IMR-90 (cell line): ENCODE data around the gene SCN1B. TPM values are rescaled to one million over a fixed set of nuclear protein-coding genes. Genes with fewer than 3 reads are reported as not detected.

Experiments
- ATAC-seq: fragments of 200-7000 bp; cut with Tn5 transposase; 2 replicates; pipeline ENCODE4 v1.9.1; 2020; ENCODE audit warnings: low read depth, mild to moderate bottlenecking, moderate library complexity
- BruUV-seq: library from RNA; stranded (reverse); fragments of 400-500 nt; replicated peaks from 2 replicates; lab custom pipeline; 2021; lab: Mats Ljungman, UMichigan
- CTCF ChIA-PET: fragments of 300-600 bp; formaldehyde crosslinking; extraction: SDS; loops from one replicate; lab custom pipeline; 2021; ENCODE audit warnings: antibody characterized with exemption; lab: Yijun Ruan, JAX
- POLR2A ChIA-PET: fragments of 300-600 bp; sonication (Branson Sonifier 250); formaldehyde crosslinking; loops from one replicate; lab custom pipeline; 2022; ENCODE audit warnings: antibody characterized with exemption; ENCODE audit not compliant: unreplicated experiment; lab: Charles Lee
- DNase-seq: peaks from one replicate; pipeline ENCODE4 v3.0.0; 2013
- H2AFZ ChIP-seq: replicated peaks from 2 replicates; pipeline ENCODE3; 2013; ENCODE audit warnings: low read length, mild to moderate bottlenecking; ENCODE audit not compliant: poor library complexity
- H2AK5ac ChIP-seq: 2 replicates; pipeline ENCODE4 v1.6.1; 2013; ENCODE audit warnings: low read depth, low read length, inconsistent platforms
- H2AK9ac ChIP-seq: replicated peaks from 2 replicates; pipeline ENCODE3; 2013; ENCODE audit warnings: mild to moderate bottlenecking, low read depth, low read length, moderate library complexity; ENCODE audit not compliant: poor library complexity
- H2BK120ac ChIP-seq: 2 replicates; pipeline ENCODE4 v1.6.1; 2013; ENCODE audit warnings: low read depth, low read length, inconsistent platforms
- H2BK15ac ChIP-seq: 3 replicates; pipeline ENCODE4 v1.6.1; 2013; ENCODE audit warnings: low read depth, low read length, inconsistent platforms
- H2BK20ac ChIP-seq: 2 replicates; pipeline ENCODE4 v1.6.1; 2013; ENCODE audit warnings: low read depth, mild to moderate bottlenecking, inconsistent platforms, low read length, moderate library complexity
- H2BK5ac ChIP-seq: 2 replicates; pipeline ENCODE4 v1.6.1; 2013; ENCODE audit warnings: mild to moderate bottlenecking, low read depth, low read length, inconsistent platforms; ENCODE audit not compliant: poor library complexity, severe bottlenecking
- H3K14ac ChIP-seq: replicated peaks from 2 replicates; pipeline ENCODE4 v1.6.1; 2013; ENCODE audit warnings: low read depth, low read length, inconsistent platforms
- H3K18ac ChIP-seq: 2 replicates; pipeline ENCODE4 v1.6.1; 2013; ENCODE audit warnings: low read depth, low read length, control low read depth
- H3K23ac ChIP-seq: 2 replicates; pipeline ENCODE4 v1.6.1; 2013; ENCODE audit warnings: low read depth, low read length, inconsistent platforms
- H3K27ac ChIP-seq: 2 replicates; pipeline ENCODE4 v1.5.1; 2013; ENCODE audit warnings: mild to moderate bottlenecking, control low read depth, low read length; ENCODE audit not compliant: insufficient read depth
- H3K27me3 ChIP-seq: 2 replicates; pipeline ENCODE4 v1.6.1; 2013; ENCODE audit warnings: low read length; ENCODE audit not compliant: control insufficient read depth, insufficient read depth
- H3K36me3 ChIP-seq: 2 replicates; pipeline ENCODE4 v1.6.1; 2013; ENCODE audit warnings: low read length, mixed read lengths; ENCODE audit not compliant: control insufficient read depth, insufficient read depth
- H3K4ac ChIP-seq: 2 replicates; pipeline ENCODE4 v1.6.1; 2013; ENCODE audit warnings: low read depth, low read length, inconsistent platforms
- H3K4me1 ChIP-seq: 2 replicates; pipeline ENCODE4 v1.6.1; 2013; ENCODE audit warnings: low read length, mixed read lengths; ENCODE audit not compliant: control insufficient read depth, insufficient read depth
- H3K4me2 ChIP-seq: 2 replicates; pipeline ENCODE4 v1.6.1; 2013; ENCODE audit warnings: low read depth, mild to moderate bottlenecking, control low read depth, low read length, moderate library complexity
- H3K4me3 ChIP-seq: 2 replicates; pipeline ENCODE4 v1.5.1; 2013; ENCODE audit warnings: low read depth, mild to moderate bottlenecking, control low read depth, low read length, moderate library complexity; ENCODE audit not compliant: insufficient read depth
- H3K56ac ChIP-seq: 2 replicates; pipeline ENCODE4 v1.6.1; 2013; ENCODE audit warnings: low read length, inconsistent platforms; ENCODE audit not compliant: insufficient read depth; ENCODE audit errors: extremely low read depth
- H3K79me1 ChIP-seq, 2 experiments: 2 replicates each; pipeline ENCODE4 v1.6.1; 2013; ENCODE audit warnings: low read length in 2 of 2, inconsistent platforms in 1 of 2, low read depth in 1 of 2
- H3K9ac ChIP-seq: 2 replicates; pipeline ENCODE4 v1.6.1; 2013; ENCODE audit warnings: low read depth, low read length, control low read depth
- H3K9me1 ChIP-seq: 2 replicates; pipeline ENCODE4 v1.6.1; 2013; ENCODE audit warnings: low read length, inconsistent platforms; ENCODE audit not compliant: insufficient read depth
- H3K9me3 ChIP-seq: 2 replicates; pipeline ENCODE4 v1.6.1; 2013; ENCODE audit warnings: low read length; ENCODE audit not compliant: control insufficient read depth, insufficient read depth
- H4K20me1 ChIP-seq: 2 replicates; pipeline ENCODE4 v1.6.1; 2013; ENCODE audit warnings: low read length, inconsistent platforms; ENCODE audit not compliant: insufficient read depth
- H4K5ac ChIP-seq: 2 replicates; pipeline ENCODE4 v1.6.1; 2013; ENCODE audit warnings: mild to moderate bottlenecking, low read depth, low read length, control low read depth
- H4K8ac ChIP-seq, 2 experiments: 2 replicates each; pipeline ENCODE4 v1.6.1; 2013; ENCODE audit warnings: low read depth in 2 of 2, low read length in 2 of 2, control low read depth in 1 of 2, inconsistent platforms in 1 of 2
- H4K91ac ChIP-seq: 2 replicates; pipeline ENCODE4 v1.6.1; 2013; ENCODE audit warnings: low read depth, low read length, inconsistent platforms; ENCODE audit not compliant: insufficient read depth
- BHLHE40 ChIP-seq: fragments of 150-350 bp; IDR thresholded peaks from 2 replicates; pipeline ENCODE4 v1.6.1; 2016; ENCODE audit warnings: mild to moderate bottlenecking, low read depth, low read length
- WGBS, 2 experiments: methylation state at CpG; one replicate each; pipeline versions ENCODE4 v1.1.5 to v1.1.7; 2013; ENCODE audit warnings: missing lambda C conversion rate in 2 of 2; ENCODE audit not compliant: insufficient read length in 1 of 2; ENCODE audit errors: extremely low coverage in 2 of 2; 5-methylcytosine and 5-hydroxymethylcytosine counted together
- dilution Hi-C: fragments of 300-500 bp; cut with HindIII; formaldehyde crosslinking; loops from one replicate; pipeline ENCODE4 v1.14.3; 2018; ENCODE audit warnings: low sequenced_read_pairs; ENCODE audit not compliant: unreplicated experiment
- in situ Hi-C: fragments of 300-500 bp; cut with MboI; formaldehyde crosslinking; loops from 3 replicates; pipeline ENCODE4 v1.14.3; 2019; ENCODE audit warnings: low sequenced_read_pairs, inconsistent platforms, mixed read lengths
- intact Hi-C: fragments of 100-400 bp; cut with micrococcal nuclease; formaldehyde crosslinking; loops from 2 replicates; pipeline ENCODE4 v1.10.0; 2022
- polyA plus RNA-seq, 3 experiments: library from polyadenylated mRNA; depleted of rRNA; stranded (reverse); fragments of >200 nt; gene quantifications; 2 replicates each; pipeline ENCODE4 v1.2.3, GENCODE V29; 2012; ENCODE audit warnings: low replicate concordance in 1 of 3
- total RNA-seq: library from RNA; depleted of rRNA; stranded (reverse); fragments of >200 nt; gene quantifications from 2 replicates; pipeline ENCODE4 v1.2.3, GENCODE V29; 2012

Gene SCN1B
- total and polyA plus RNA-seq, 2 of the 4 experiments (the other 2 are of a cell fraction), result 2.0 to 9.6 TPM

GRCh38 chr19:34983786-34984185 lies 46.5 kb upstream of the SCN1B start:
- H4K20me1 ChIP-seq, result no peaks in the 10 kb centered on the region
- no peaks in the 10 kb centered on the region for H3K79me1 ChIP-seq
- ATAC-seq (no peak), DNase-seq (no peak)
- no peak overlapping the region for H4K5ac ChIP-seq
- H3K4me3 ChIP-seq, result no peak overlapping the region
- POLR2A ChIA-PET, result no interaction called here
- H2AK5ac ChIP-seq, result no peak overlapping the region
- no peak overlapping the region for H4K8ac ChIP-seq
- H3K18ac ChIP-seq, result no peak overlapping the region
- H3K23ac ChIP-seq, result no peak overlapping the region
- BruUV-seq, result no TSS peak
- no peak overlapping the region for H2BK20ac ChIP-seq
- no peak overlapping the region for H4K91ac ChIP-seq
- H3K4me1 ChIP-seq, result no peaks in the 10 kb centered on the region
- no peaks in the 10 kb centered on the region for H3K9me1 ChIP-seq
- H2BK5ac ChIP-seq, result no peak overlapping the region
- in situ Hi-C loops (no loop called here), intact Hi-C loops (no loop called here), dilution Hi-C loops (no loop called here)
- no peak overlapping the region for H3K56ac ChIP-seq
- no peaks in the 10 kb centered on the region for H3K9me3 ChIP-seq
- no peak overlapping the region for H3K27ac ChIP-seq
- no peak overlapping the region for H3K9ac ChIP-seq
- no peak overlapping the region for H2BK120ac ChIP-seq
- no peak for TF ChIP-seq BHLHE40
- H2AFZ ChIP-seq, result no peak overlapping the region
- H3K4me2 ChIP-seq, result no peak overlapping the region
- no peak overlapping the region for H3K14ac ChIP-seq
- H3K36me3 ChIP-seq, result no peaks in the 10 kb centered on the region
- H2BK15ac ChIP-seq, result no peak overlapping the region
- no peak overlapping the region for H2AK9ac ChIP-seq
- no CpG with 5 or more reads among the region's 4 CpGs for WGBS, 2 experiments
- CTCF ChIA-PET, result no interaction called here
- H3K27me3 ChIP-seq, result peaks cover 7% of the 10 kb centered on the region
- H3K4ac ChIP-seq, result no peak overlapping the region
